Esophagus muscularis mucosa (tissue), 4 donors: ENCODE measurements around the gene MLC1. TPM values are rescaled to one million over a fixed set of nuclear protein-coding genes. Genes with fewer than 3 reads are reported as not detected.

Experiments used
- DNase-seq: peaks from one replicate; pipeline ENCODE4 v3.0.0-alpha.2; 2017; ENCODE audit errors: extremely low spot score
- H3K27ac ChIP-seq, 4 donors: fragments of 200-600 bp; sonication (generic); replicated peaks in 1 of 4; 1 replicate in 3 of 4; 2 replicates in 1 of 4; pipeline ENCODE4 v1.5.1; 2016 to 2019; ENCODE audit warnings: mild to moderate bottlenecking in 1 of 4
- H3K27me3 ChIP-seq, 4 donors: fragments of 200-600 bp; sonication (generic); one replicate each; pipeline versions ENCODE4 v1.5.1 to v1.6.0; 2016 to 2019
- H3K36me3 ChIP-seq, 4 donors: fragments of 200-600 bp; sonication (generic); one replicate each; pipeline ENCODE4 v1.5.1; 2016 to 2019
- H3K4me1 ChIP-seq, 4 donors: fragments of 200-600 bp; sonication (generic); one replicate each; pipeline ENCODE4 v1.5.1; 2016 to 2019
- H3K4me3 ChIP-seq, 4 donors: fragments of 200-600 bp; sonication (generic); 1 replicate in 2 of 4; 2 replicates in 2 of 4; pipeline ENCODE4 v1.5.1; 2016 to 2019; ENCODE audit warnings: mild to moderate bottlenecking in 4 of 4, moderate library complexity in 1 of 4
- H3K9me3 ChIP-seq, 4 donors: fragments of 200-600 bp; sonication (generic); 1 replicate in 3 of 4; 2 replicates in 1 of 4; pipeline ENCODE4 v1.5.1; 2016 to 2019
- CTCF ChIP-seq, 3 experiments: fragments of 200-600 bp in 2 of 3; fragments of 450-650 bp in 1 of 3; sonication (generic) in 2 of 3; IDR thresholded peaks; one replicate each; pipeline ENCODE4 v1.5.1; 2017 to 2019; ENCODE audit warnings: antibody characterized with exemption in 3 of 3, mild to moderate bottlenecking in 2 of 3, moderate library complexity in 1 of 3
- EP300 ChIP-seq: sonication (generic); formaldehyde crosslinking; IDR thresholded peaks from one replicate; pipeline ENCODE4 v1.6.1; 2017; ENCODE audit warnings: antibody characterized with exemption
- POLR2A ChIP-seq: fragments of 450-650 bp; IDR thresholded peaks from one replicate; pipeline ENCODE4 v1.6.1; 2017; ENCODE audit warnings: antibody characterized with exemption, moderate library complexity, mild to moderate bottlenecking, low read depth
- POLR2AphosphoS5 ChIP-seq, 2 donors: sonication (generic); formaldehyde crosslinking; IDR thresholded peaks; one replicate each; pipeline ENCODE4 v1.6.1; 2017; ENCODE audit warnings: antibody characterized with exemption in 2 of 2
- WGBS: methylation state at CpG from one replicate; pipeline ENCODE4 v1.1.5; 2018; 5-methylcytosine and 5-hydroxymethylcytosine counted together
- intact Hi-C: fragments of 100-400 bp; cut with DNase I; formaldehyde crosslinking; loops from one replicate; pipeline ENCODE4 v1.15.1; 2023
- total RNA-seq, 4 donors: library from RNA; depleted of rRNA; stranded (reverse); fragments of >200 nt; gene quantifications; one replicate each; pipeline versions ENCODE4 v1.1.0 to v1.2.1, GENCODE V29; 2016

Gene MLC1
- total RNA-seq, 4 donors from 2014 or later = 0.13 to 0.17 (median 0.17) TPM; not detected in 1

- DNase-seq = no peak
- intact Hi-C loops = no loop called here
- no peaks in the 10 kb centered on the region for H3K4me1 ChIP-seq
Measured at GRCh38 chr22:50098052-50098451, 12.8 kb upstream of the MLC1 start.

GRCh38 chr22:50092342-50092741 lies 7.1 kb upstream of the MLC1 start:
- WGBS = 62% methylated on average over 5 of the region's 5 CpGs
- intact Hi-C loops = no loop called here

More at GRCh38 chr22:50098052-50098451, 12.8 kb upstream of the MLC1 start:
- Histone ChIP-seq H3K27me3 (peaks cover 0 to 44% (median 0%) of the 10 kb centered on the region in 4 donors), H3K4me3 (no peak overlapping the region), H3K36me3 (no peaks in the 10 kb centered on the region), H3K27ac (no peak overlapping the region), H3K9me3 (no peaks in the 10 kb centered on the region)
- no peak for TF ChIP-seq POLR2A
- TF ChIP-seq POLR2AphosphoS5 (IDR thresholded peaks at IDR 0.05) = no peak
- no peak for TF ChIP-seq EP300
- no peak for TF ChIP-seq CTCF (IDR thresholded peaks at IDR 0.05)
- WGBS = 87% methylated on average over 3 of the region's 3 CpGs

GRCh38 chr22:50091092-50091768 lies 6.0 kb upstream of the MLC1 start:
- no peaks in the 10 kb centered on the region for H3K4me1 ChIP-seq
- no peak overlapping the region for H3K27ac ChIP-seq
- peaks cover 0 to 12% (median 5%) of the 10 kb centered on the region in 4 donors for H3K9me3 ChIP-seq
- H3K4me3 ChIP-seq = no peak overlapping the region
- no peaks in the 10 kb centered on the region for H3K36me3 ChIP-seq
- intact Hi-C loops = no loop called here
- TF ChIP-seq EP300 (no peak), CTCF (IDR thresholded peaks at IDR 0.05) (no peak), POLR2AphosphoS5 (IDR thresholded peaks at IDR 0.05) (no peak), POLR2A (no peak)
- no peak for DNase-seq
- 74% methylated on average over 9 of the region's 29 CpGs for WGBS
- peaks cover 0 to 69% (median 8%) of the 10 kb centered on the region in 4 donors for H3K27me3 ChIP-seq

More at GRCh38 chr22:50092342-50092741, 7.1 kb upstream of the MLC1 start:
- H3K4me3 ChIP-seq = no peak overlapping the region
- peaks cover 0 to 66% (median 8%) of the 10 kb centered on the region in 4 donors for H3K27me3 ChIP-seq
- H3K4me1 ChIP-seq = no peaks in the 10 kb centered on the region
- H3K36me3 ChIP-seq = no peaks in the 10 kb centered on the region
- H3K27ac ChIP-seq = no peak overlapping the region
- DNase-seq = no peak
- TF ChIP-seq EP300 (no peak), POLR2A (no peak), CTCF (IDR thresholded peaks at IDR 0.05) (no peak)
- peaks cover 0 to 12% (median 5%) of the 10 kb centered on the region in 4 donors for H3K9me3 ChIP-seq

- DNase-seq = no peak
- Histone ChIP-seq H3K27me3 (peaks cover 0 to 69% (median 8%) of the 10 kb centered on the region in 4 donors), H3K27ac (no peak overlapping the region), H3K9me3 (peaks cover 0 to 12% (median 5%) of the 10 kb centered on the region in 4 donors), H3K36me3 (no peaks in the 10 kb centered on the region), H3K4me1 (no peaks in the 10 kb centered on the region), H3K4me3 (no peak overlapping the region)
- intact Hi-C loops = no loop called here
- no peak for TF ChIP-seq EP300
- no peak for TF ChIP-seq CTCF (IDR thresholded peaks at IDR 0.05)
- no peak for TF ChIP-seq POLR2AphosphoS5 (IDR thresholded peaks at IDR 0.05)
- WGBS = 93% methylated on average over 22 of the region's 22 CpGs
Measured at GRCh38 chr22:50090412-50090714, 5.1 kb upstream of the MLC1 start.
